GM19099 (cell line): ENCODE results near the gene DNAAF3.
A peak's percentile ranks its signal among the peaks of the same experiment; 100 is the strongest.

Source experiments
- POLR2A ChIP-seq: IDR thresholded peaks from 3 replicates; pipeline ENCODE4 v1.6.1; 2011; ENCODE audit warnings: low read depth; ENCODE audit not compliant: insufficient read length; ENCODE audit errors: extremely low read depth

DNAAF3 gene

GRCh38 chr19:55145232-55145631 is 21.2 kb downstream of the DNAAF3 start:
- no peak for TF ChIP-seq POLR2A

GRCh38 chr19:55141696-55142095 is 24.7 kb downstream of the DNAAF3 start:
- no peak for TF ChIP-seq POLR2A

- TF ChIP-seq POLR2A = no peak
Measured at GRCh38 chr19:55137915-55138314, 28.5 kb downstream of the DNAAF3 start.

GRCh38 chr19:55136399-55137102 is 29.9 kb downstream of the DNAAF3 start:
- TF ChIP-seq POLR2A = no peak

- no peak for TF ChIP-seq POLR2A
Measured at GRCh38 chr19:55134736-55135135, 31.7 kb downstream of the DNAAF3 start.

GRCh38 chr19:55133639-55134444 is 32.6 kb downstream of the DNAAF3 start:
- no peak for TF ChIP-seq POLR2A

GRCh38 chr19:55132453-55133129 is 33.8 kb downstream of the DNAAF3 start:
- TF ChIP-seq POLR2A = no peak

- TF ChIP-seq POLR2A = no peak
Measured at GRCh38 chr19:55131421-55131820, 35.0 kb downstream of the DNAAF3 start.

- no peak for TF ChIP-seq POLR2A
Measured at GRCh38 chr19:55119053-55119452, 47.4 kb downstream of the DNAAF3 start.

- no peak for TF ChIP-seq POLR2A
Measured at GRCh38 chr19:55118401-55118991, 47.9 kb downstream of the DNAAF3 start.

GRCh38 chr19:55117663-55118391 is 48.6 kb downstream of the DNAAF3 start:
- TF ChIP-seq POLR2A = peak; percentile 80

- TF ChIP-seq POLR2A = no peak
Measured at GRCh38 chr19:55116859-55117662, 49.4 kb downstream of the DNAAF3 start, which contains the start of gene PPP1R12C. Gene PPP1R12C (minus strand): TSS chr19:55117637. CDS start chr19:55117543, 94 bp downstream.

- TF ChIP-seq POLR2A = no peak
Measured at GRCh38 chr19:55116232-55116858, 50.1 kb downstream of the DNAAF3 start.
